ENCODE measurements around the gene DELE1. TPM values are rescaled to one million over a fixed set of nuclear protein-coding genes. Genes with fewer than 3 reads are reported as not detected.

Gene DELE1, protein sequence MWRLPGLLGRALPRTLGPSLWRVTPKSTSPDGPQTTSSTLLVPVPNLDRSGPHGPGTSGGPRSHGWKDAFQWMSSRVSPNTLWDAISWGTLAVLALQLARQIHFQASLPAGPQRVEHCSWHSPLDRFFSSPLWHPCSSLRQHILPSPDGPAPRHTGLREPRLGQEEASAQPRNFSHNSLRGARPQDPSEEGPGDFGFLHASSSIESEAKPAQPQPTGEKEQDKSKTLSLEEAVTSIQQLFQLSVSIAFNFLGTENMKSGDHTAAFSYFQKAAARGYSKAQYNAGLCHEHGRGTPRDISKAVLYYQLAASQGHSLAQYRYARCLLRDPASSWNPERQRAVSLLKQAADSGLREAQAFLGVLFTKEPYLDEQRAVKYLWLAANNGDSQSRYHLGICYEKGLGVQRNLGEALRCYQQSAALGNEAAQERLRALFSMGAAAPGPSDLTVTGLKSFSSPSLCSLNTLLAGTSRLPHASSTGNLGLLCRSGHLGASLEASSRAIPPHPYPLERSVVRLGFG
- total RNA-seq (2022) (67.6 and 78.6 TPM in 2 replicates), Bru-seq, nascent RNA (percentile 84 among the genes with signal in this experiment), BruChase-seq, experiment 1, labeled RNA remaining after a 2-hour chase (percentile 89 among the genes with signal in this experiment), BruChase-seq, experiment 2, labeled RNA remaining after a 6-hour chase (percentile 86 among the genes with signal in this experiment)
- long read RNA-seq, full-length matches to known transcripts, result 17 of 61 reads
- long read RNA-seq, partial matches to known transcripts, result 36 of 61 reads
- long read RNA-seq, other reads (novel, unspliced or antisense), result 8 of 61 reads

DNA sequence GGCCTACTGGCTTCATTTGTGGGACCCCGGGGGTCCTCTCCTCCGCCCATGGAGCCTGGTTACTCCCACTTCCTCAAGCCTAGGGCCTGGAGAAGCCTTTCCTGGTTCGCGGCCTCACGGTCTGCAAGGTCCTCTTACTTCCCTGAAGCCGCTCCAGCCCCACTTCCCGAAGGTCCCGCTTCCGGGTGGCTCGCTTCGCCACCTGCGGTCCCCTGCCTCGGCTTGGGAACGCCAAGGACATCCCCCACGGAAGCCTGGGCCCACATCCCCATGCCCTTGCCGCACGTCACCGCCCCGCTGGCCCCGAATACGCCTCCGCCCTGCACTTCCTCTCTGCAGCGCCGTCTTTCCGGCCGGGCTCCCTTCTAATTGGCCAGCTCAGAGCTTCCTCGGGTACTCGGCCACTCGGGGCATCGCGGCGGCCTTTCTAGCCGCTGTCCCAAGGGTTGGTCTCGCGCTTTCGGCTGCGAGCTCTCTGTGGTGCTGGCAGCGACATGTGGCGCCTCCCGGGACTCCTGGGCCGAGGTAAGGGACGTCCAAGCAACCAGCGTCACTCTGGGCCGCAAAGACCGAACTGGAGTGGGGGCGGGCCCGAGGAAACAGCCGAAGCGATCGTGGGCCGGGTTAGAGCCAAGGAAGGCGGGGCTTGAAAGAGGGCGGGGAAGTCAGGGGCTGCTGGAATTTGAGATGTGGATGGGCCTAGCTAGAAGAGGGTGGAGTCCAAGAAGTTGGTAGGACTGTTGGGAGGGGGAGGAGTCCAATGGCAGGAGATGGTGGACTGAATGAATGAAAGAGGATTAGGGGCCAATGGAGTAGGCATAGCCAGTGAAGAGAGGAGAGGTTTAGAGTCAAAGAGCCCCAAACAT lies at the start of gene DELE1:
Gene DELE1, plus strand, starts transcription at position 424 of the 866 bp plus-strand sequence. Its CDS starts 71 bp downstream, at position 495.
- intact Hi-C loops (cut with micrococcal nuclease; ENCODE audit: unreplicated experiment), result loop anchor here (2.0 kb wide), 1 partner anchor 45 kb away; the partner anchor contains the start of gene RNF14
- BruUV-seq (replicated peaks), result TSS peak; percentile 92

DNA sequence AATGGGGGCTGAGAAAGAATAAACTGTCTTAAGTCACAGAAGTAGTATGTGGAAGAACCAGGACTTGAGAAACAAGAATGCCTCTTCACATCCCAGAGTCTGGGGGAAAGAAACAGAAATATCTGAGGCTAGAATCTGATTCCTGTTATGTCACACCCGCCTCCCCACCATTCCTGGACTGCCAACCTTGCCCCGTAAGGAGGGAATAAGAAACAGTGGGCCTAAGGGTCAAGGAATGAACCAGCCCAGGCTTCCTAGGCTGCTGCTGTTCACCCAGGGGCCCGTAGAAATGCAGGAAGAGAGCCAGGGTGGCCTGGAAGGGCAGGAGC lies 49.8 kb upstream of the DELE1 start:
- peaks cover 15% of the 10 kb centered on the region for H3K27me3 Mint-ChIP-seq (ENCODE audit: insufficient read depth, unreplicated experiment)
- no peak overlapping the region for H3K4me3 ChIP-seq (ENCODE audit: low read depth, low read length)
- no TSS peak for BruUV-seq (replicated peaks)
- H3K27me3 ChIP-seq (replicated peaks; ENCODE audit: control insufficient read depth, insufficient read depth, low read length), result peaks cover 5% of the 10 kb centered on the region
- H3K4me1 ChIP-seq, result peaks cover 37% of the 10 kb centered on the region
- H3K4me3 Mint-ChIP-seq (ENCODE audit: unreplicated experiment), result no peak overlapping the region
- CTCF ChIA-PET, result no interaction called here
- no peaks in the 10 kb centered on the region for H3K9me3 ChIP-seq
- no peaks in the 10 kb centered on the region; the same call in 1 of the 2 replicates for H3K36me3 ChIP-seq (ENCODE audit: control insufficient read depth, insufficient read depth, low read length)
- intact Hi-C loops (cut with micrococcal nuclease; ENCODE audit: unreplicated experiment), result loop anchor here (1.0 kb wide), 1 partner anchor 25 kb away; no protein-coding TSS in a partner anchor
- H3K9me3 Mint-ChIP-seq (ENCODE audit: unreplicated experiment), result no peaks in the 10 kb centered on the region
- POLR2A ChIA-PET, result no interaction called here
- DNase-seq, result no peak
- H3K4me1 Mint-ChIP-seq (ENCODE audit: low read depth, unreplicated experiment), result peaks cover 33% of the 10 kb centered on the region
- TF ChIP-seq, protein P1, sequence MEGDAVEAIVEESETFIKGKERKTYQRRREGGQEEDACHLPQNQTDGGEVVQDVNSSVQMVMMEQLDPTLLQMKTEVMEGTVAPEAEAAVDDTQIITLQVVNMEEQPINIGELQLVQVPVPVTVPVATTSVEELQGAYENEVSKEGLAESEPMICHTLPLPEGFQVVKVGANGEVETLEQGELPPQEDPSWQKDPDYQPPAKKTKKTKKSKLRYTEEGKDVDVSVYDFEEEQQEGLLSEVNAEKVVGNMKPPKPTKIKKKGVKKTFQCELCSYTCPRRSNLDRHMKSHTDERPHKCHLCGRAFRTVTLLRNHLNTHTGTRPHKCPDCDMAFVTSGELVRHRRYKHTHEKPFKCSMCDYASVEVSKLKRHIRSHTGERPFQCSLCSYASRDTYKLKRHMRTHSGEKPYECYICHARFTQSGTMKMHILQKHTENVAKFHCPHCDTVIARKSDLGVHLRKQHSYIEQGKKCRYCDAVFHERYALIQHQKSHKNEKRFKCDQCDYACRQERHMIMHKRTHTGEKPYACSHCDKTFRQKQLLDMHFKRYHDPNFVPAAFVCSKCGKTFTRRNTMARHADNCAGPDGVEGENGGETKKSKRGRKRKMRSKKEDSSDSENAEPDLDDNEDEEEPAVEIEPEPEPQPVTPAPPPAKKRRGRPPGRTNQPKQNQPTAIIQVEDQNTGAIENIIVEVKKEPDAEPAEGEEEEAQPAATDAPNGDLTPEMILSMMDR (IDR thresholded peaks at IDR 0.05; ENCODE audit: insufficient read depth in 1 of 2, low read depth in 1 of 2, low read length in 1 of 2, severe bottlenecking in 1 of 2, unreplicated experiment in 1 of 2), result no peak
- peaks cover 7% of the 10 kb centered on the region for H3K36me3 Mint-ChIP-seq (ENCODE audit: insufficient read depth, unreplicated experiment)
- H3K27ac Mint-ChIP-seq (ENCODE audit: unreplicated experiment), result no peak overlapping the region

More for the DNA sequence above, at the start of gene DELE1:
- Histone ChIP-seq H3K36me3 (ENCODE audit: control insufficient read depth, insufficient read depth, low read length) (peaks cover 2% of the 10 kb centered on the region; the same call in 1 of the 2 replicates), H3K27me3 (replicated peaks; ENCODE audit: control insufficient read depth, insufficient read depth, low read length) (no peaks in the 10 kb centered on the region), H3K4me3 (ENCODE audit: low read depth, low read length) (peak within 1 kb of the TSS; percentile 51), H3K4me1 (peaks cover 16% of the 10 kb centered on the region), H3K9me3 (no peaks in the 10 kb centered on the region)
- CTCF ChIA-PET, result interaction anchor here (0.6 to 2.3 kb wide), 11 partner anchors 10 to 360 kb away, joined by 3 to 22 read pairs (median 5); partner anchors contain the start of genes PCDH1 and RNF14
- Mint-ChIP-seq H3K36me3 (ENCODE audit: insufficient read depth, unreplicated experiment) (peaks cover 33% of the 10 kb centered on the region), H3K27me3 (ENCODE audit: insufficient read depth, unreplicated experiment) (no peaks in the 10 kb centered on the region), H3K27ac (ENCODE audit: unreplicated experiment) (peak within 1 kb of the TSS; percentile 96), H3K9me3 (ENCODE audit: unreplicated experiment) (no peaks in the 10 kb centered on the region), H3K4me3 (ENCODE audit: unreplicated experiment) (peak within 1 kb of the TSS; percentile 81), H3K4me1 (ENCODE audit: low read depth, unreplicated experiment) (peaks cover 14% of the 10 kb centered on the region)
- POLR2A ChIA-PET, result interaction anchor here (0.6 to 2.0 kb wide), 9 partner anchors 10 to 1760 kb away, joined by 3 to 17 read pairs (median 4); partner anchors contain the start of gene RNF14
- DNase-seq, result peak; percentile 93 to 95
- TF ChIP-seq, protein P1 (IDR thresholded peaks at IDR 0.05; ENCODE audit: insufficient read depth in 1 of 2, low read depth in 1 of 2, low read length in 1 of 2, severe bottlenecking in 1 of 2, unreplicated experiment in 1 of 2), result no peak
